CD4-positive, CD25-positive, alpha-beta regulatory T cell (primary cell): ENCODE data around the gene HACD3. TPM values are rescaled to one million over a fixed set of nuclear protein-coding genes. Genes with fewer than 3 reads are reported as not detected.

Experiments used
- ATAC-seq, 2 donors: fragments of 150-1000 bp; cut with Tn5 transposase; one replicate each; pipeline ENCODE4 v1.10.0; 2021; ENCODE audit warnings: low read depth in 2 of 2, moderate number of reproducible peaks in 2 of 2, moderate library complexity in 1 of 2
- DNase-seq, 3 donors: peaks; one replicate each; pipeline versions ENCODE4 v3.0.0 to v3.0.0-alpha.2; 2012 to 2022; ENCODE audit warnings: mixed read lengths in 1 of 3
- H3K27ac ChIP-seq: one replicate; pipeline ENCODE4 v1.7.0; 2013; ENCODE audit warnings: mild to moderate bottlenecking, low read length; ENCODE audit not compliant: insufficient read depth, poor library complexity, severe bottlenecking
- H3K27me3 ChIP-seq: one replicate; pipeline ENCODE4 v1.7.0; 2013; ENCODE audit warnings: low read length; ENCODE audit not compliant: control insufficient read depth, insufficient read depth
- H3K36me3 ChIP-seq: one replicate; pipeline ENCODE4 v1.7.0; 2013; ENCODE audit warnings: mild to moderate bottlenecking, low read length, moderate library complexity; ENCODE audit not compliant: control insufficient read depth, insufficient read depth
- H3K4me1 ChIP-seq: 2 replicates; pipeline ENCODE4 v1.7.0; 2013; ENCODE audit warnings: mild to moderate bottlenecking, low read length; ENCODE audit not compliant: insufficient read depth, control insufficient read depth, poor library complexity, severe bottlenecking
- H3K4me3 ChIP-seq: one replicate; pipeline ENCODE4 v1.7.0; 2013; ENCODE audit warnings: low read depth, mild to moderate bottlenecking, low read length, moderate library complexity
- H3K9me3 ChIP-seq, 2 experiments: 1 replicate in 1 of 2; 2 replicates in 1 of 2; pipeline ENCODE4 v1.7.0; 2013; ENCODE audit warnings: low read length in 2 of 2, mild to moderate bottlenecking in 1 of 2, moderate library complexity in 1 of 2; ENCODE audit not compliant: control insufficient read depth in 2 of 2
- H3K27ac Mint-ChIP-seq, 3 donors: one replicate each; pipeline ENCODE4 v1.8.0; 2020 to 2022; ENCODE audit warnings: mild to moderate bottlenecking in 3 of 3, mixed read lengths in 3 of 3, moderate library complexity in 2 of 3
- H3K27me3 Mint-ChIP-seq: one replicate; pipeline ENCODE4 v1.8.0; 2022; ENCODE audit warnings: mild to moderate bottlenecking, mixed read lengths
- H3K36me3 Mint-ChIP-seq: one replicate; pipeline ENCODE4 v1.8.0; 2020; ENCODE audit warnings: mixed read lengths
- H3K4me1 Mint-ChIP-seq, 4 donors: one replicate each; pipeline ENCODE4 v1.8.0; 2020 to 2022; ENCODE audit warnings: mixed read lengths in 4 of 4, mild to moderate bottlenecking in 1 of 4
- H3K4me3 Mint-ChIP-seq, 4 donors: one replicate each; pipeline ENCODE4 v1.8.0; 2020 to 2022; ENCODE audit warnings: mild to moderate bottlenecking in 4 of 4, mixed read lengths in 4 of 4, moderate library complexity in 3 of 4
- H3K9me3 Mint-ChIP-seq, 7 donors: one replicate each; pipeline ENCODE4 v1.8.0; 2020 to 2022; ENCODE audit warnings: mixed read lengths in 7 of 7, mild to moderate bottlenecking in 3 of 7, moderate library complexity in 2 of 7
- polyA plus RNA-seq, 4 donors: library from polyadenylated mRNA; unstranded; fragments of 300-500 nt; fragmentation: Illumina TruSeq; gene quantifications; one replicate each; pipeline ENCODE4 v1.2.3, GENCODE V29; 2021
- total RNA-seq: library from RNA; stranded (reverse); gene quantifications from one replicate; pipeline ENCODE4 v1.2.3, GENCODE V29; 2022

The HACD3 gene, protein sequence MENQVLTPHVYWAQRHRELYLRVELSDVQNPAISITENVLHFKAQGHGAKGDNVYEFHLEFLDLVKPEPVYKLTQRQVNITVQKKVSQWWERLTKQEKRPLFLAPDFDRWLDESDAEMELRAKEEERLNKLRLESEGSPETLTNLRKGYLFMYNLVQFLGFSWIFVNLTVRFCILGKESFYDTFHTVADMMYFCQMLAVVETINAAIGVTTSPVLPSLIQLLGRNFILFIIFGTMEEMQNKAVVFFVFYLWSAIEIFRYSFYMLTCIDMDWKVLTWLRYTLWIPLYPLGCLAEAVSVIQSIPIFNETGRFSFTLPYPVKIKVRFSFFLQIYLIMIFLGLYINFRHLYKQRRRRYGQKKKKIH
- total RNA-seq (16.5 TPM), polyA plus RNA-seq (10 to 100 TPM; 32.7 to 43.8 (median 36.7) TPM)

DNA sequence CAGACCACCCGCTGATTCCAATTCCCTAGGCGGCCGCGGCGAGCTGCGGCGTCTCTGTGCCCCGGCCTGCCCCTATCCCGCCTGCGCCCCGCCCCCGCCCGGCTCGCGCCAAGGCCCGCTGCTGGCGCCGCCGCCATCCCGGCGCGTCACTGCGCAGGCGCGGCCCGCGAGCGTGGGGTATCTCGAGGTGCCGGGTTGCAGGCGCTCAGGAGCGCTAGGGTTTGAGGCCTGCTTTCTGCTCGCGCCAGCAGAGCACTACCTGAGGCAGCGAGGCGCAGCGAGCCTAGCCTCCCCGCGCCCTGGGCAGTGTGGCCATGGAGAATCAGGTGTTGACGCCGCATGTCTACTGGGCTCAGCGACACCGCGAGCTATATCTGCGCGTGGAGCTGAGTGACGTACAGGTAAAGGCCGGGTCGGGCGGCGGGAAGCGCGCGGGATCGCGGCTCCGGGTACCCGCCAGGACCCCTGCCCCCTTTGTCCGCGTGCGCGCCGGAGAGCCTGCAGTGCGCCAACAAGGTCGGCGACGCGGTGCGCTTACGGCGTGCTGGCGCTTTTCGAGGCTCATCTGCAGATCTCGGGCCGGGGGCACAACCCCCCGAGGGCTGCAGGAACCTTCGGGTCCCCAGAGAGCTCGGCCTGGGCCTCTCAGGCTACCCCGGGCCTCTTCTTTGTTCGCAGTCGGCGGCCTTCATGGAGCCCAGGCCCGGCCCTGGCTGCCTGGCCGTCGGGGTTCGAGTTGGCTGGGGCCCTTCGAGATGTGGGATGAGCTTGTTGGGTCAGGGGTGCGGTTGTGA is at the start of gene HACD3:
Gene HACD3, plus strand, starts transcription at position 146 of the 794 bp plus-strand sequence. Its CDS starts 169 bp downstream, at position 315.
- DNase-seq (peak; percentile 81 to 89 (median 85)), ATAC-seq (peak; percentile 95)
- no peaks in the 10 kb centered on the region for H3K27me3 ChIP-seq
- Mint-ChIP-seq H3K4me1 (peaks cover 18 to 42% (median 33%) of the 10 kb centered on the region in 4 donors), H3K9me3 (no peaks in the 10 kb centered on the region), H3K4me3 (peak within 1 kb of the TSS; percentile 73 to 93 (median 89)), H3K27me3 (no peaks in the 10 kb centered on the region), H3K27ac (peak within 1 kb of the TSS; percentile 34 to 92 (median 90)), H3K36me3 (peaks cover 4% of the 10 kb centered on the region)
- H3K4me1 ChIP-seq = peaks cover 10% of the 10 kb centered on the region
- H3K4me3 ChIP-seq = peak within 1 kb of the TSS; percentile 75
- no peaks in the 10 kb centered on the region for H3K36me3 ChIP-seq
- H3K27ac ChIP-seq = peak within 1 kb of the TSS; percentile 55
- no peaks in the 10 kb centered on the region for H3K9me3 ChIP-seq

DNA sequence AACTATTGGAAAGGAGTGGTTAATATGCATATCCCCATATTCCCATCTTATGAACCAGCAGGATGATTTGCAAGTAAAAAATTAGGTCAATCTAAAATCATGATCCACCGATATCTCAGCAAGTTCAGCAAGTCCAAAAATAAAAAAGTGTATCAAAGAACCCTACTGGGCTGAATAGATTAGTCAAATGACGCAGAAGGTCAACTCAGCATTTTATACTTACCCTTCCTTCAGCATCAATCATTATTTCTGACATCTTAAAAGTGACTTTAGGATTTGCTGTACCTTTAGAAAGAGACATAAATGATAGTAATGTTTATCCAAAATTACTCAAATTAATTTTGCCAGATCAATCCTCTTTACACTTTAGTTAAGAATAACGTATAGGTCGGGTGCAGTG is 45.4 kb upstream of the HACD3 start:
- Mint-ChIP-seq H3K27ac (peak overlapping the region in 1 of 3 donors; percentile 43), H3K4me3 (no peak overlapping the region), H3K36me3 (peaks cover 38% of the 10 kb centered on the region), H3K27me3 (no peaks in the 10 kb centered on the region), H3K9me3 (no peaks in the 10 kb centered on the region), H3K4me1 (peaks cover 0 to 6% (median under 1%) of the 10 kb centered on the region in 4 donors)
- Histone ChIP-seq H3K9me3 (no peaks in the 10 kb centered on the region), H3K4me1 (no peaks in the 10 kb centered on the region), H3K27ac (no peak overlapping the region), H3K4me3 (no peak overlapping the region), H3K27me3 (no peaks in the 10 kb centered on the region), H3K36me3 (peaks cover 81% of the 10 kb centered on the region)
- DNase-seq = no peak
- no peak for ATAC-seq

DNA sequence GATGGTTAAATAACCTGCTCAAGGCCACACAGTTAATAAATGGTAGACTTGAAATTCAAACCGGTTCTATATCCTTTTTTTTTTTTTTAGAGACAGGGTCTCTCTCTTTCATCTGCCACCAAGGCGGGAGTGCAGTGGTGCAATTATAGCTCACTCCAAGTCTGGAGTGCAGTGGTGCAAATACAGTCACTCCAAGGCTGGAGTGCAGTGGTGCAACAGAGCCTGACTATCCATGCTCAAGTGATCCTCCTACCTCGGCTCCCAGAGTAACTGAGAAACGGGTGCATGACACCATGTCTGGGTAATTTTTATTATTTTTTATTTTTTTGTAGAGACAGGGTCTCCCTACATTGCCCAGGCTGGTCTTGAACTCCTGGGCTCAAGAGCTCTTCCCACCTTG is 36.2 kb upstream of the HACD3 start:
- H3K36me3 ChIP-seq = peaks cover 72% of the 10 kb centered on the region
- Mint-ChIP-seq H3K4me3 (no peak overlapping the region), H3K9me3 (no peaks in the 10 kb centered on the region), H3K36me3 (peaks cover 30% of the 10 kb centered on the region), H3K4me1 (peaks cover 7 to 22% (median 11%) of the 10 kb centered on the region in 4 donors), H3K27ac (peak overlapping the region in 1 of 3 donors; percentile 54), H3K27me3 (no peaks in the 10 kb centered on the region)
- no peaks in the 10 kb centered on the region for H3K27me3 ChIP-seq
- no peak overlapping the region for H3K4me3 ChIP-seq
- ATAC-seq (no peak), DNase-seq (no peak)
- no peak overlapping the region for H3K27ac ChIP-seq
- no peaks in the 10 kb centered on the region for H3K4me1 ChIP-seq
- no peaks in the 10 kb centered on the region for H3K9me3 ChIP-seq

DNA sequence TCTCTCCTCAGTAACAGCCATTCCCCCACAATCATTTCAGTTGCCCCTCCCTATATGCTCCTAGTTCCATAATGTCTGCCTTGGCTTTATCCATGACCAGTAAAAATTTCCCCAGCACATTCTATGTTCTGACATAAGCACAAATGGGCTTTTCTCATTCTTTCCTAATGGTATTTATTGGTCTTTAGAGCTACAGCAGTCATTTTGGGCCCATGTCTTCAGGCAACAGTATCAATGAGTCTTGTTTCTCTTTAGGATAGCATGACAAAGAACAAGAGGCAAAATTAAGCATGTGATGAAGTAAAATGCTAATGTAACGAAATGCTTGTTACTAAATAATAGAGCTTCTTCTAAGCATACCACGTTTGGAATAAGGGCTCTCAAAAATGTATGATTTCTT is 20.9 kb upstream of the HACD3 start:
- Mint-ChIP-seq H3K4me3 (no peak overlapping the region), H3K36me3 (peaks cover 15% of the 10 kb centered on the region), H3K27me3 (no peaks in the 10 kb centered on the region), H3K4me1 (peaks cover 15 to 53% (median 36%) of the 10 kb centered on the region in 4 donors), H3K9me3 (no peaks in the 10 kb centered on the region), H3K27ac (peak overlapping the region in 2 of 3 donors; percentile 7 to 44)
- Histone ChIP-seq H3K27ac (no peak overlapping the region), H3K36me3 (peaks cover 62% of the 10 kb centered on the region), H3K27me3 (no peaks in the 10 kb centered on the region), H3K4me3 (no peak overlapping the region), H3K9me3 (no peaks in the 10 kb centered on the region), H3K4me1 (peaks cover 3% of the 10 kb centered on the region)
- ATAC-seq = no peak
- no peak for DNase-seq

DNA sequence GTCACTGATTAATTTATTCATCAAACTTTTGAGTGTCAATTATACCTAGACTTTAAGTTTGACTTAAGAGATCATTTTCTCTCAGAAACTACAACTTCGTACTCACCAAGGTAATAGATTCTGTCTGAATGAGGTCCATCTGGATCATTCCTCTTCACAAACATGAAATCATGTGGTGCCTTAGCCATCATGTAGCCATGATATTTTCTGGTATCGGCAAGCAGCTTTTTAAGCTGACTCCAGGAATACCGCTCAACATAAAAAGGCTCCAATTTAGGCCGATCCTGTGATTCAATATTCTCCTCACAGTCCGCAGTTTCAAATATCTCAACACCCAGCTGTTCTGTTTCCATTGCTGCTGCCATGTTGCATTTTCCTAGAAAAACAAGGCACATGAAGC is 18.1 kb upstream of the HACD3 start:
- Histone ChIP-seq H3K9me3 (no peaks in the 10 kb centered on the region), H3K27me3 (no peaks in the 10 kb centered on the region), H3K4me3 (no peak overlapping the region), H3K4me1 (peaks cover 21% of the 10 kb centered on the region), H3K27ac (no peak overlapping the region), H3K36me3 (peaks cover 46% of the 10 kb centered on the region)
- peaks cover 15% of the 10 kb centered on the region for H3K36me3 Mint-ChIP-seq
- H3K4me3 Mint-ChIP-seq = peak overlapping the region in 2 of 4 donors; percentile 9 to 65
- DNase-seq = no peak
- no peak overlapping the region for H3K27ac Mint-ChIP-seq
- peaks cover 20 to 77% (median 56%) of the 10 kb centered on the region in 4 donors for H3K4me1 Mint-ChIP-seq
- no peaks in the 10 kb centered on the region for H3K27me3 Mint-ChIP-seq
- peaks cover 0 to 2% (median 0%) of the 10 kb centered on the region in 7 donors for H3K9me3 Mint-ChIP-seq
- no peak for ATAC-seq

DNA sequence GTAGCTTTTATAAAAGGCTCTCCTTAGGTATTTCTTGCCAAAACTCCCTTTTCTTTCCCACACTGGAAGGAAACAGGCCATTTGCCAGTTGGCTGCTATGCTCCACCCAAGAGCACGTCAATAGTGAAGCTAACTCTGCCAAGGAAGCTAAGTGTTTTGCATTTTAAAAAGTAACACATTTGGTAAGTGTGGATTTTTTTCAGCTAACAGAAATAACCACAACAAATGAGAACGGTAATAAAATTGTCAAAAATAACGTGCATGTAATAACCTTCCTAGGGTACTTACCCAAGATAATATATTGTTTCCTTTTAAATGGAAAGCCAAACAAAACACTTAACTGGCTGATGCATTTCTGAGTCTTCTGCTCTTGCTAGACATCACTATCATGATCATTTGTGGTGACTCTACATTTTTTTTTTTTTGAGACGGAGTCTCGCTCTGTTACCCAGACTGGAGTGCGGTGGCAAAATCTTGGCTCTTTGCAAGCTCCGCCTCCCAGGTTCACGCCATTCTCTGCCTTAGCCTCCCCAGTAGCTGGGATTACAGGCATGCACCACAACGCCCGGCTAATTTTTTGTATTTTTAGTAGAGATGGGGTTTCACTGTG is 17.4 kb upstream of the HACD3 start:
- peaks cover 0 to 4% (median 0%) of the 10 kb centered on the region in 7 donors for H3K9me3 Mint-ChIP-seq
- Histone ChIP-seq H3K4me3 (no peak overlapping the region), H3K27ac (no peak overlapping the region), H3K27me3 (no peaks in the 10 kb centered on the region), H3K9me3 (no peaks in the 10 kb centered on the region), H3K36me3 (peaks cover 40% of the 10 kb centered on the region), H3K4me1 (peaks cover 21% of the 10 kb centered on the region)
- H3K4me3 Mint-ChIP-seq = peak overlapping the region in 3 of 4 donors; percentile 9 to 65 (median 24)
- H3K36me3 Mint-ChIP-seq = peaks cover 15% of the 10 kb centered on the region
- H3K4me1 Mint-ChIP-seq = peaks cover 25 to 79% (median 58%) of the 10 kb centered on the region in 4 donors
- H3K27me3 Mint-ChIP-seq = no peaks in the 10 kb centered on the region
- no peak overlapping the region for H3K27ac Mint-ChIP-seq
- DNase-seq = no peak
- ATAC-seq = no peak

DNA sequence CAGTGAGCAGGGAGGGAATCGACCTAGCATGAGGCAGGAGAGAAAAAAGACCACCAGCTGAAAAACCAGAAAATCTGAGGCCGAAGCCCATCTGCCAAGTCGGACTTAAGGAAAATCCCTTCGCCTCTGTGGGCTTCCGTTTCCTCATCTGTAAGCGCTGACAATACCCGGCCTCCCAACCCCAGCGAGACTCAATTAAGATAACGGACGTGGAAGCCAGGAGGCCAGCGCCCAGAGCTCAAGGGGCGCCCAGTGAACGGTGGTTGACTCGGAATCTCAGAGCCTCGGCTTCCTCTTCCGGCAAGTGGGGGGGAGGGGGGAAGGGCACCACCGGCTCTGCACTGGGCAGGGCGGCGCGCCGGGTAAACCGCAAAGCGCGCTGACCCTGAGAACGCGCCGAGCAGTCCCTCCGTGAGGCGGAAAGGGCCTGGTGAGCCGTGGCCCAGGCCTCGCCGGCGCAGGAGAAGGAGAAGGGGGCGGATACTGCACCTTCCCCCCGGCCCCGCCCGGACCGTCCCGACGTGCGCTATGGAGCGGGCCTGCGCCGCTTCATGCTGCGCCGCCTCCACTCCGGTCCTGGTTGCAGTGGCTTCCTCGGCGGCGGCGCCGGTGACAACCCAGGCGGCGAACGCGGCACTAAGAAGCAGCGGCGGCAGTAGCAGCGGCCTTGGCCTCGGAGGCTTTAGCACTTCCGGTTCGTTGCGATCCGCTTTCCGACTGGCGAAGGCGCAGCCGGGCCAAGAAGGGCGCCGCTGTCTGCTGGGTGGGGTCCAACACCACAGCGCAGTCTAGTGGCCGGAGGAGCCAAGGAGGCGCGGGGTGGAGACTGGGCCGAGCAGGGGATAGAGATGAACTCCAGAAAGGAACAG is 13.0 kb upstream of the HACD3 start, which contains the start of gene DPP8:
Gene DPP8, minus strand, starts transcription at position 693 of the 869 bp plus-strand sequence. CDS start 5,136 bp downstream, outside the sequence.
- Histone ChIP-seq H3K4me3 (peak within 1 kb of the TSS; percentile 97), H3K36me3 (peaks cover 15% of the 10 kb centered on the region), H3K27ac (peak within 1 kb of the TSS; percentile 90), H3K9me3 (no peaks in the 10 kb centered on the region), H3K4me1 (peaks cover 21% of the 10 kb centered on the region), H3K27me3 (no peaks in the 10 kb centered on the region)
- peak within 1 kb of the TSS; percentile 76 to 93 (median 93) for H3K27ac Mint-ChIP-seq
- H3K36me3 Mint-ChIP-seq = peaks cover 3% of the 10 kb centered on the region
- no peaks in the 10 kb centered on the region for H3K27me3 Mint-ChIP-seq
- DNase-seq (peak; percentile 90 to 96 (median 92)), ATAC-seq (peak; percentile 98)
- H3K9me3 Mint-ChIP-seq = peaks cover 0 to 4% (median 0%) of the 10 kb centered on the region in 7 donors
- peak within 1 kb of the TSS; percentile 90 to 100 (median 95) for H3K4me3 Mint-ChIP-seq
- peaks cover 21 to 54% (median 41%) of the 10 kb centered on the region in 4 donors for H3K4me1 Mint-ChIP-seq
